GM20431 (cell line): ENCODE data around the gene ATOSA.

Experiments used
- in situ Hi-C: fragments of 300-500 bp; cut with MseI, MboI; formaldehyde crosslinking; loops from one replicate; pipeline ENCODE4 v1.15.0; 2020; ENCODE audit warnings: low sequenced_read_pairs; ENCODE audit not compliant: unreplicated experiment

ATOSA gene

GRCh38 chr15:52653431-52653964 is 25.7 kb downstream of the ATOSA start:
- in situ Hi-C loops, result no loop called here

- in situ Hi-C loops, result no loop called here
These were observed 26.2 kb downstream of the ATOSA start for GRCh38 chr15:52652984-52653383.

- in situ Hi-C loops, result no loop called here
These were observed 26.9 kb downstream of the ATOSA start for GRCh38 chr15:52652286-52652685.

- in situ Hi-C loops, result no loop called here
These were observed 27.3 kb downstream of the ATOSA start for GRCh38 chr15:52651868-52652267.

- in situ Hi-C loops, result no loop called here
These were observed 28.1 kb downstream of the ATOSA start for GRCh38 chr15:52651114-52651513.

GRCh38 chr15:52649686-52650085 is 29.5 kb downstream of the ATOSA start:
- in situ Hi-C loops, result no loop called here

GRCh38 chr15:52645916-52646315 is 33.3 kb downstream of the ATOSA start:
- in situ Hi-C loops, result no loop called here

- in situ Hi-C loops, result no loop called here
These were observed 36.5 kb downstream of the ATOSA start for GRCh38 chr15:52642386-52643361.

GRCh38 chr15:52636459-52636858 is 42.7 kb downstream of the ATOSA start:
- in situ Hi-C loops, result no loop called here

- in situ Hi-C loops, result no loop called here
These were observed 43.3 kb downstream of the ATOSA start for GRCh38 chr15:52635908-52636307.
